ENCODE measurements around the gene DLG1.

DNA sequence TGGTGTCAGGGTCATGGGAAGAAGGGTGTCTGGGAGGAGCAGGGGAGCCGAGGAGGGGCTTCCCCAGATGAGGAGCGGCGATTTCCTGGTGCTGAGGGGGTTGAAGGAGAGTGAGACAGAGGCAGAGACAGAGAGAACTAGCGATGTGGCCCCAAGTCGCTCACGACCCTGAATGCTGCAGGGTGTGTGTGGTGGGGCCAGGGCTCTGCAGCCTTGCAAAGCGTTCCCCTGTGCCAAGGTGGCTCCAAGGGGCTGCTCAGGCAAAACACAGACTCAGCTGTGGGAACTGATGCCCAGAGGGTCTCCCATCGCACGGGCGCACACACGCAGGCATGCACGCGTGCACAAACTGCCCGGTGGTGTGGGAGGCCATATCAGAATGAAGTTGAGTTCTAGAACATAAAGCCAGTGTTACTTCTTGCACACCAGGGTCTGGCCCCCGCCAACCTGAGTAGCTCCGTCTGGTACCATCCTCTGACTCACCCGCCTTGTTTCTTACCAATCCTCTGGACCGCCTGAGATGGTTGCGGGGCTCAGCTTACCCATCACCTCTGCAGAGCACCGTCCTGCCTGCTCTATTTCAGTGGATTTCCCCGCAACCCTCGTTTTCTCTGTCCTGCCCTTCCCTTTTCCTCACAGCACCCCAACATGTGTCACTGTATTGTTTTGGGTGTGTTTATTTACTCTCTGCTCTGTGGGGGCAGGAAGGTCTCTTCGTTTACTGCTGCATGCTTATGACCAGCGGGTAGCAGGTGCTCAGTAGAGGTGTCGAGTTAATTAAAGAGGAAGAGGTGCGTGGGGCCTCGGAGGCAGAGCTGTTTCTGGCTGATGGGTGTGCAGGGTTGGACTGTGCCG lies 273.3 kb downstream of the DLG1 start:
- TF ChIP-seq NANOG (IDR thresholded peaks at IDR 0.05; ENCODE audit: borderline replicate concordance) = no peak
- no peak for TF ChIP-seq POLR2AphosphoS5 (IDR thresholded peaks at IDR 0.05; ENCODE audit: low read depth)
- TF ChIP-seq CTCF (conservative IDR thresholded peaks at IDR 0.05; ENCODE audit: low read depth in 2 of 2) = no peak
- no peak for TF ChIP-seq EZH2phosphoT487 (IDR thresholded peaks at IDR 0.05; ENCODE audit: unreplicated experiment)
- TF ChIP-seq EZH2 (IDR thresholded peaks at IDR 0.05; ENCODE audit: low read depth, unreplicated experiment) = no peak
